ENCODE data around the gene LTA.

Gene LTA

GRCh38 chr6:31529329-31530150 lies 42.5 kb upstream of the LTA start (continued):
- no peak for TF ChIP-seq ZNF280C (tag by site-specific recombination; IDR thresholded peaks at IDR 0.05)
- no peak for TF ChIP-seq YY1 (tag by site-specific recombination; IDR thresholded peaks at IDR 0.05)
- TF ChIP-seq ZNF121 (tag by site-specific recombination; IDR thresholded peaks at IDR 0.05): no peak
- TF ChIP-seq ZFP37 (tag by site-specific recombination; IDR thresholded peaks at IDR 0.05): no peak
- no peak for TF ChIP-seq ZNF366 (tag by site-specific recombination; conservative IDR thresholded peaks at IDR 0.05)
- TF ChIP-seq ZNF768 (tag by site-specific recombination; IDR thresholded peaks at IDR 0.05): no peak
- no peak for TF ChIP-seq HOXD13 (CRISPR knock-in tag; IDR thresholded peaks at IDR 0.05; ENCODE audit: borderline replicate concordance)
- TF ChIP-seq BCL11B (tag by site-specific recombination; IDR thresholded peaks at IDR 0.05; ENCODE audit: low read depth): no peak
- TF ChIP-seq GFI1B (tag by site-specific recombination; IDR thresholded peaks at IDR 0.05): no peak
- TF ChIP-seq ZNF280D (tag by site-specific recombination; IDR thresholded peaks at IDR 0.05): no peak
- TF ChIP-seq ZNF394 (tag by site-specific recombination; IDR thresholded peaks at IDR 0.05; ENCODE audit: borderline replicate concordance): no peak
- no peak for TF ChIP-seq ELK4 (IDR thresholded peaks at IDR 0.05; ENCODE audit: borderline replicate concordance, low read depth, low read length)
- TF ChIP-seq SP3 (tag by site-specific recombination; IDR thresholded peaks at IDR 0.05): no peak
- TF ChIP-seq ZSCAN23 (tag by site-specific recombination; IDR thresholded peaks at IDR 0.05): no peak
- TF ChIP-seq ZNF701 (tag by site-specific recombination; IDR thresholded peaks at IDR 0.05): no peak
- no peak for TF ChIP-seq PRDM4 (tag by site-specific recombination; IDR thresholded peaks at IDR 0.05)
- no peak for TF ChIP-seq OVOL3 (tag by site-specific recombination; IDR thresholded peaks at IDR 0.05)
- TF ChIP-seq ZBTB49 (tag by site-specific recombination; IDR thresholded peaks at IDR 0.05; ENCODE audit: low read depth): no peak
- TF ChIP-seq ZNF513 (tag by site-specific recombination; IDR thresholded peaks at IDR 0.05): no peak
- TF ChIP-seq GLIS2 (tag by site-specific recombination; IDR thresholded peaks at IDR 0.05): no peak
- TF ChIP-seq ZNF473 (tag by site-specific recombination; IDR thresholded peaks at IDR 0.05): no peak
- no peak for TF ChIP-seq WT1 (tag by site-specific recombination; IDR thresholded peaks at IDR 0.05)
- no peak for TF ChIP-seq SALL2 (tag by site-specific recombination; IDR thresholded peaks at IDR 0.05; ENCODE audit: borderline replicate concordance)
- TF ChIP-seq ZNF664 (tag by site-specific recombination; IDR thresholded peaks at IDR 0.05): no peak
- no peak for TF ChIP-seq PRDM6 (tag by site-specific recombination; IDR thresholded peaks at IDR 0.05)
